AG04449 (cell line): Measurements from ENCODE around the gene SALL3.

ENCODE experiments used
- CTCF ChIA-PET: fragments of 350-600 bp; formaldehyde crosslinking; extraction: SDS; loops from one replicate; lab custom pipeline; 2021; ENCODE audit warnings: antibody characterized with exemption; lab: Yijun Ruan, JAX
- POLR2A ChIA-PET: fragments of 400-600, 350-600 bp; formaldehyde crosslinking; extraction: SDS; loops from one replicate; lab custom pipeline; 2020; ENCODE audit warnings: antibody characterized with exemption, inconsistent platforms; lab: Yijun Ruan, JAX
- DNase-seq: peaks from one replicate; pipeline ENCODE4 v3.0.0-alpha.2; 2010; ENCODE audit warnings: low read depth, low spot score
- H3K4me3 ChIP-seq: 2 replicates; pipeline ENCODE4 v1.5.1; 2011; ENCODE audit warnings: low read depth, mild to moderate bottlenecking, control low read depth, low read length
- TF ChIP-seq, protein P1 (sequence below): IDR thresholded peaks from one replicate; pipeline ENCODE4 v1.5.1; 2011; ENCODE audit warnings: mild to moderate bottlenecking, moderate library complexity, low read length, control low read depth, inconsistent platforms; ENCODE audit not compliant: insufficient read depth; ENCODE audit errors: missing control alignments

The SALL3 gene

DNA sequence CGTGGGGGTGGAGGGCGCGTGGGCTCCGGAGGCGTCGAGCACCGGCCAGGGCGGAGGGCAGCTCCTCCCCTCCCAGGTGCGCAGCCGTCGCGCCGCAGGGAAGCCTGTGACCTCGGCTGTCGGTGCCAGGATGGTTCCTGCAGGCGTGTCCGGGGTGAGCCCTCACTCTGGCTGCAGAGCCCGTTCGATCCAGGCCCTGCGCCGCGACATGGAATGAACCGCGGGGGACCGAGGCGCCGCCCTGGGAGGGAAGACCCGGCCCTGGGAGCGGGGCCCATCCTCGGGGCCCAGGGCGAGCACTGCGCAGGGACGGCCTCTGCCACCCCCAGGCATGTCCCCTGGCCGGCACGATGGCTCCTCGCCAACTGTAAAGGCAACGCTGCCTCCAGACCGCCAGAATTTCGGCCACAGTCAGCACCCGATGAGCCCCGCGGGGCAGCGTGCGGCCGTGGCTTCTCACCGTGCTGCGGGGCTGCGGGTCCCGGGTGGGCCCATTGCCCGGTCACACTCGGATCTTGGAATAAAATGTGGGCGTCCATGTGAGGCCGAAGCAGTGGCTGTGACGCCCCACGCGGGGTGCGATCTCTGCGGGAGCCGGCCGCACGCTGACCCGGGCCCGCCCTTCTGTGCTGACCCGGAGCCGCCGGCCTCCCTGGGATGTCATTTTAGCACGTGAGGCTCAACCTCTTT lies 26.6 kb downstream of the SALL3 start:
- CTCF ChIA-PET = no interaction called here
- no peak overlapping the region for H3K4me3 ChIP-seq
- no peak for DNase-seq
- POLR2A ChIA-PET = no interaction called here
- TF ChIP-seq, protein P1, sequence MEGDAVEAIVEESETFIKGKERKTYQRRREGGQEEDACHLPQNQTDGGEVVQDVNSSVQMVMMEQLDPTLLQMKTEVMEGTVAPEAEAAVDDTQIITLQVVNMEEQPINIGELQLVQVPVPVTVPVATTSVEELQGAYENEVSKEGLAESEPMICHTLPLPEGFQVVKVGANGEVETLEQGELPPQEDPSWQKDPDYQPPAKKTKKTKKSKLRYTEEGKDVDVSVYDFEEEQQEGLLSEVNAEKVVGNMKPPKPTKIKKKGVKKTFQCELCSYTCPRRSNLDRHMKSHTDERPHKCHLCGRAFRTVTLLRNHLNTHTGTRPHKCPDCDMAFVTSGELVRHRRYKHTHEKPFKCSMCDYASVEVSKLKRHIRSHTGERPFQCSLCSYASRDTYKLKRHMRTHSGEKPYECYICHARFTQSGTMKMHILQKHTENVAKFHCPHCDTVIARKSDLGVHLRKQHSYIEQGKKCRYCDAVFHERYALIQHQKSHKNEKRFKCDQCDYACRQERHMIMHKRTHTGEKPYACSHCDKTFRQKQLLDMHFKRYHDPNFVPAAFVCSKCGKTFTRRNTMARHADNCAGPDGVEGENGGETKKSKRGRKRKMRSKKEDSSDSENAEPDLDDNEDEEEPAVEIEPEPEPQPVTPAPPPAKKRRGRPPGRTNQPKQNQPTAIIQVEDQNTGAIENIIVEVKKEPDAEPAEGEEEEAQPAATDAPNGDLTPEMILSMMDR = no peak

DNA sequence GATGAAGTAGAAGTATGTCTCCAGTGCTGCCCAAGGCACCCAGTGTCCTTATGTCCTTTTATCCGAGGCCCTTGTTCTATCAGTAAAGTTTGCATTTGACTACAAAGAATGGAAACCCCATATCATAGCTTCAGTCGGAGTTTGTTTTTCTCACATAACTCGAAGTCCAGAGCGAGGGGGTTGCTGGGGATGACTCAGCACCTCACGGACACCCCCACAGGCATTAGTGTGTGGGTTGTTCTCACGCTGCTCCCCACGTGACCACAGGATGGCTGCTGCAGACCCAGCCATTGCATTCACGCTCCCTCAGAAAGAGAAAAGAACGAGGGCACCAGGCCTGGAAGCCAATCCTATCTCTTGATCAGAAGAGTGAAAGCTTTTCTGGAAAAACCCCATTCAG lies 27.8 kb downstream of the SALL3 start:
- ChIA-PET CTCF (no interaction called here), POLR2A (no interaction called here)
- H3K4me3 ChIP-seq = no peak overlapping the region
- no peak for DNase-seq
- TF ChIP-seq, protein P1 = no peak

DNA sequence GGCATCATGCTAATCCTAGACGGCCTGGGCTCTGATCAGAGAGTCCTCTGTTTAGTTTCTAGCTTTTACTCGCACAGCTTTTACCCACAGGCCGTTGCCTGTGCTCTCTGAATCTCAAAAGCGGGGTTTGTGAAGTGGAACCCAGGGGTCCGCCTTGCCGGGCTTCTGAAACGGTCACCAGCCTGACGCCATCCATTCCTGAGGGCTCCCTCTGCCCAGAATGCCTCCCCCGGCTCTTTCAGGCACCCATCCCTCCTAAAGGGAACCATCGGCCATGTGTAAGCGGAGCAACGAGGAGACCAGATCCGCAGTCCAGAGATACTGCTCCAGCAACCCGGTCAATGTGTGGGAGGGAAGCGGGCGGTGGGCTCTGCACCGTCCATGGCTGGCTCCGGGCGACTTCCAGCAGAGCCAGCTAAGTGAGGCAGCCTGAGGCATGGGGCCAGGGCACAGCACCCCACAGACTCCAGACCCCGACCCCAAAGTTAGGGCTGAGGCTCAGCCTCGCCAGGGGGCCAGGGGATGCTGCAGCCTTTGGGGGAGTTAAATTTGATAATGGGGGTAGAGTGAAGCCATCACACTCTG lies 28.8 kb downstream of the SALL3 start:
- POLR2A ChIA-PET = no interaction called here
- H3K4me3 ChIP-seq = no peak overlapping the region
- CTCF ChIA-PET = no interaction called here
- no peak for DNase-seq
- TF ChIP-seq, protein P1 = no peak

DNA sequence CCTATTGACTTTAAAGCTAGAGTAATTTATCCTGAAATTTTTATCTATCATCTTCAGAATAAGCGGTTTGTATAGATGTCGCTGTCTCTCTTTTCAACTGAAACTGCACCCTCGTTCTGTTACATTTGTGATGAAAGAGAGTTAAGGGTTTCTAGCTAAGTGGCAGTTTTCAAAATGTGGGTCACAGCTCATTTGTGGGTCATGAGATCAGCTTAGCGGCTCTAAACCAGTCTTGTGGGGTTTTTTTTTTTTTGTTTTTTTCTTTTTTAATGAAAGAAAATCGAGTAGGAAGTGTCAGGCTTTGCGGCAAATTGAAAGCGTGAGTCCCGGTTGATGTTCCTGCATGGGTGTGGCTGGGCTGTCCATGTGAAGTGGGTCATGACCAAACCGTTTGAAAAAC lies 31.2 kb downstream of the SALL3 start:
- DNase-seq = no peak
- ChIA-PET POLR2A (no interaction called here), CTCF (no interaction called here)
- TF ChIP-seq, protein P1 = no peak
- no peak overlapping the region for H3K4me3 ChIP-seq

DNA sequence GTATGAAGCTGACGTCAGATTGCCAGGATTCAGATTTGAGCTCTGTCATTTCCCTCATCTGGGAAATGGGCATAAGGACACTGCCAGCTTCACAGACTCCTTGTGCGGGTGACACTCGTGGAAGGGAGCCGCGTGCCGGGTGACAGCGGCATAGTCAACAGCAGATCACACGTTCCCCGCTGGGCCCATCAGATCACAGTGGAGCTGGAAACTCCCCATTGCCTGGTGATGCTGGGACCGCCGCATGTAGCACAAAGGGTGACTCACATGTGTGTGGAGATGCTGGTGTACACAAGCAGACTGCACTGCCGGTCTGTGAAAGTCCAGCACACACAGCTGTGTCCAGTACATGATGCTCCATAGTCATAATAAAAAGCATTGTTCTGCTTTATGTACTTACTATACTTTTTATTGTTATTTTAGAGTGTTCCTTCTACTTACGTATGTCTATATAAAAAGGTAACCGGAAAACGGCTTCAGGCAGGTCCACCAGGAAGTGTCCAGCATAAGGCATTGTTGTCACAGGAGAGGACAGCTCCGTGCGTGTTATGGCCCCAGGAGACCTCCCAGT lies 31.8 kb downstream of the SALL3 start:
- no peak overlapping the region for H3K4me3 ChIP-seq
- no peak for DNase-seq
- POLR2A ChIA-PET = no interaction called here
- CTCF ChIA-PET = no interaction called here
- TF ChIP-seq, protein P1 = no peak

DNA sequence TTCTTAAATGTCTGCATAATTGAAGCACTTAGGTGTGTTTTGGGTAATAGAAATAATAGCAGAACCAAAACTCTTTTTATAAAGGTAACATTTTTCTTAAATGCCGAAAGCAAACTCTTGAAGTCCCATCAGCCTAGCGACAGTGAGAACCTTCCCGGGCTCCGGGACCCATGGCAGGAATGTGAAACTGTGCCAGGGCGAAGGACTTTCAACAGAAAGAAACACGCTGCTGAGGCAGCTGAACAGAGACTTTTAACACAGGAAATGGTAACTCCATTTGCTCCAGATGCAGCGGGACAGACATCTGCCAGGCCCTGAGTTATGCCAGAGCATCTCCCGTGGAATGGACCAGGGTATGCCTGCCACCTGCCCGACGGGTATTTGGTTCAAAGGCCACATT lies 34.3 kb downstream of the SALL3 start:
- DNase-seq = no peak
- TF ChIP-seq, protein P1 = no peak
- POLR2A ChIA-PET = no interaction called here
- no peak overlapping the region for H3K4me3 ChIP-seq
- CTCF ChIA-PET = no interaction called here
